ENCODE data around the gene GALNT14. TPM values are rescaled to one million over a fixed set of nuclear protein-coding genes. Genes with fewer than 3 reads are reported as not detected.

GALNT14 gene
- total RNA-seq, 1 experiment from 2014 or later: 2.7 TPM

DNA sequence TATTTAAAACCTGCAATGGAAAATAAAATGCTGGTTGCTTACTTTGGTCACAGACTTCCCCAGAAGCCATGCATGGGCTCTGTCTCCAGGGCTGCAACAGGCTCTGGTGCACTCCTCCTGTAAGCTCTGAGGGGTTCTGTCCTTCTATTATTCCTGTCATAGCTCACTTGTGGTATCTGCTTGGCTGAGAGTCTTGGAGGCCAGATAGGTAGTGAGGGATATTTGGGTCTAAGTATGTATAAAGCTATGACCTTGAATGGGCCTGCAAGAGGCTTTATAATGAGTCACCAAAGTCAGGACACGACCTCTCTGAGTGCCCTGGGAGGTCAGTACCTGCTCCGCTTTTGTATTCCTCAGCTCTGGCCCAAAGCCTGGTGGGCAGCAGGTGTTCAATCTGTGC, 189.4 kb downstream of the GALNT14 start:
- Histone ChIP-seq H2BK20ac (ENCODE audit: low read depth, low read length, poor library complexity, severe bottlenecking) (no peak overlapping the region), H3K27me3 (ENCODE audit: insufficient read depth, low read length) (no peaks in the 10 kb centered on the region), H4K5ac (ENCODE audit: insufficient read length, low read depth, low read length) (no peak overlapping the region), H3K27ac (ENCODE audit: insufficient read length, low read depth, low read length) (no peak overlapping the region), H3K23ac (ENCODE audit: insufficient read length, low read depth, low read length) (no peak overlapping the region), H3K4ac (ENCODE audit: low read depth, low read length) (no peak overlapping the region), H3K56ac (ENCODE audit: insufficient read length, low read depth, low read length) (no peak overlapping the region), H2AFZ (ENCODE audit: low read length) (no peak overlapping the region), H2BK5ac (ENCODE audit: insufficient read length, low read length) (no peak overlapping the region), H3K14ac (ENCODE audit: insufficient read depth, low read length) (no peak overlapping the region), H2AK5ac (ENCODE audit: insufficient read length, low read length) (no peak overlapping the region), H3K18ac (ENCODE audit: insufficient read length, low read depth, low read length) (no peak overlapping the region), H2BK12ac (ENCODE audit: insufficient read length, low read depth, low read length) (no peak overlapping the region), H3K9ac (ENCODE audit: extremely low read depth, insufficient read length, low read length) (no peak overlapping the region), H4K20me1 (ENCODE audit: control insufficient read depth, insufficient read depth, insufficient read length) (no peaks in the 10 kb centered on the region), H3K4me2 (ENCODE audit: insufficient read depth, insufficient read length, low read length) (no peak overlapping the region), H2BK15ac (ENCODE audit: low read depth, low read length) (no peak overlapping the region), H3K79me1 (ENCODE audit: insufficient read depth, low read depth, low read length, poor library complexity, severe bottlenecking) (no peaks in the 10 kb centered on the region), H3T11ph (ENCODE audit: low read length) (no peak overlapping the region), H3K79me2 (ENCODE audit: insufficient read depth, low read length) (no peaks in the 10 kb centered on the region), H4K8ac (replicated peaks; ENCODE audit: insufficient read length, low read depth, low read length) (no peak overlapping the region), H3K23me2 (ENCODE audit: insufficient read length, low read depth, low read length, poor library complexity, severe bottlenecking) (no peaks in the 10 kb centered on the region), H4K91ac (ENCODE audit: insufficient read length, low read depth, low read length) (no peak overlapping the region), H2BK120ac (ENCODE audit: low read depth, low read length, poor library complexity, severe bottlenecking) (no peak overlapping the region), H3K4me1 (ENCODE audit: insufficient read depth, low read length) (no peaks in the 10 kb centered on the region), H3K9me3 (ENCODE audit: control insufficient read depth, low read depth, low read length) (no peaks in the 10 kb centered on the region)
- WGBS (ENCODE audit: extremely low coverage, insufficient read length, low lambda C conversion rate): no CpG with 5 or more reads among the region's 2 CpGs
- H3K36me3 Mint-ChIP-seq (ENCODE audit: insufficient read depth in 1 of 3, low read depth in 3 of 3): peaks cover 2 to 11% (median 4%) of the 10 kb centered on the region in 3 experiments; a peak in 3 of 7 replicates
- DNase-seq: no peak
- no peaks in the 10 kb centered on the region for H3K4me1 Mint-ChIP-seq
- no peak overlapping the region for H3K27ac Mint-ChIP-seq
- H3K27me3 Mint-ChIP-seq (ENCODE audit: low read depth): no peaks in the 10 kb centered on the region; the same call in none of the 2 replicates
- TF ChIP-seq, protein P1, sequence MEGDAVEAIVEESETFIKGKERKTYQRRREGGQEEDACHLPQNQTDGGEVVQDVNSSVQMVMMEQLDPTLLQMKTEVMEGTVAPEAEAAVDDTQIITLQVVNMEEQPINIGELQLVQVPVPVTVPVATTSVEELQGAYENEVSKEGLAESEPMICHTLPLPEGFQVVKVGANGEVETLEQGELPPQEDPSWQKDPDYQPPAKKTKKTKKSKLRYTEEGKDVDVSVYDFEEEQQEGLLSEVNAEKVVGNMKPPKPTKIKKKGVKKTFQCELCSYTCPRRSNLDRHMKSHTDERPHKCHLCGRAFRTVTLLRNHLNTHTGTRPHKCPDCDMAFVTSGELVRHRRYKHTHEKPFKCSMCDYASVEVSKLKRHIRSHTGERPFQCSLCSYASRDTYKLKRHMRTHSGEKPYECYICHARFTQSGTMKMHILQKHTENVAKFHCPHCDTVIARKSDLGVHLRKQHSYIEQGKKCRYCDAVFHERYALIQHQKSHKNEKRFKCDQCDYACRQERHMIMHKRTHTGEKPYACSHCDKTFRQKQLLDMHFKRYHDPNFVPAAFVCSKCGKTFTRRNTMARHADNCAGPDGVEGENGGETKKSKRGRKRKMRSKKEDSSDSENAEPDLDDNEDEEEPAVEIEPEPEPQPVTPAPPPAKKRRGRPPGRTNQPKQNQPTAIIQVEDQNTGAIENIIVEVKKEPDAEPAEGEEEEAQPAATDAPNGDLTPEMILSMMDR (conservative IDR thresholded peaks at IDR 0.05): no peak
- no peak overlapping the region for H3K4me3 Mint-ChIP-seq
- peaks cover 7 to 13% of the 10 kb centered on the region in 2 experiments for H3K9me3 Mint-ChIP-seq

Measured in H9 (cell line).